ENCODE data around the gene CREB3L2.

The CREB3L2 gene

DNA sequence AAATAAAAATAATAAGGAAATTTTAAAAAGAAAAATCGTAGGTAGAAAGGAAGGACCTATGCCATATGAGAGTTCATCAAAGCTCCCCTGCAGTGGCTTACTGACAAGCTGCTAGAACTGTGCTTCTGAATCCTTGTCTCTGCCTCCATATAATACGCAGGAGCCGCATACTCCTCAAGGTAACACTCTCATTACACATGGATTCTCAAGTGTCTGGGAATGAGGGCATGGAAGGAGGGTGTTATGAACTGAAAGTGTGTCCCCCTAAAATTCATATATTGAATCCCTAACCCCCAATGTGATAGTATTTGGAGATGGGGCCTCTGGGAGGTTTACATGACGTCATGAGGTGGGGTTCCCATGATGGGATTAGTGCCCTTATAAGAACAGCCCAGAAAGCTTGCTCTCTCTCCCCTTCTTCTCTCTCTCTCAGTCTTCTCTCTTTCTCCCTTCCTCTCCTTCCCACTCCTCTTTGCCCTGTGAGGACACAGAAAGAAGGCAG is 35.2 kb downstream of the CREB3L2 start:
- DNase-seq: no peak

DNA sequence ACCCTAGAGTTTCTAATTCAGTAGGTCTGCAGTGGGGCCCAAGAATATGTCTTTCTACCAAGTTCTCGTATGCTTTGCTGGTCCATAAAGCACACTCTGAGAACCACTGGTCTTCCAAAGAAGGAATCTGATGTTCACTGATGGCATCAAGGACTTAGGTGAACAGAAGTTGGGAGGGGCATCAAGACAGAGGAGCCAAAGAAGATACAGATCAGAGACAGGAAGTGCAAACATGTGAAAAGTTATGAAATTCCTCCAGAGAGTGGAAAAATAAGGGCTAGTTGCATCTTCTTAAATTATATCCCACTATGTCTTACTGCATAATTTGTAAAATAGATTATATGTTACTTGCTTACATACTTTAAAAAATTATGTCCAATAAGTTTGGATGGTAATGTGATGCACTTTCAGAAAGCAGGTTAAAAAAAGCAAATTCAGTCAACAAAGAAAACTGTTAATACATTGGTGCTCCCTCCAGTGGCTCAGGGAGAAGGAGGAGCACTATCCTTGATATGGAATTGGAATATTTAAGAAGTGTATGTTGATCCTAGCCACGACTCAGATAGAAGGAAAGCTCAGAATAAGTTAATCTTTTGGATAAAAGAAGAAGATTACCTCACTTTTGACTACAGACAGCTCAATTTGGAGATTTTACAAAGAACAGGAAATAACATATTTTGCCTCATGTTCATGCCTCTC is 35.8 kb downstream of the CREB3L2 start:
- DNase-seq: no peak

DNA sequence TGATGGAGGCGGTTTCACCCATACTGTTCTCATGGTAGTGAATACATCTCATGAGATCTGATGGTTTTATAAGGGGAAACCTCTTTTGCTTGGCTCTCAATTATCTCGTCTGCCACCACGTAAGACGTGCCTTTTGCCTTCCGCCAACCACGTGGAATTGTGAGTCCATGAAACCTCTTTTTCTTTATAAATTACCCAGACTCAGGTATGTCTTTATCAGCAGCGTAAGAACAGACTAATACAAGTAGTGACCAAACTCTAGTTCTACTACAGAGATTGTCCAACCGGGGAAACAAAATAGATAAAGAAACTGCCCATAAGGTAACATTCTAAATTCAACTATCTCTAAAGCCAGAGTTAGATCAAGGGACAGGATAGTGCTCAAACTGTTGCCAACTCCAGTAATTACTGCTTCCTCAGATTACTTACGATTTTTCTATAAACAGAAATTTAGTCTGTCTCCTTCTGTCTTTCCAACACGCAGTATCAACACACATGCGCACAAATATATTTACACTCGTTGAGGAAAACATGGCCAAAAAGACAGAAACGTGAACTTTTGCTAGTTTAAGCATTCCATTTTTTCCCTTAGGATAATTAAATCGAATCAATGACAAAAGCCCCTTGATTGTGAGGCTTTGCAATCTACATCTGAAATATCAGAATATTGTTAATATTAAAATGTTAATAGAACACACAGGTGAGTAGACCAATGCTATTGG is 36.9 kb downstream of the CREB3L2 start:
- DNase-seq: no peak

DNA sequence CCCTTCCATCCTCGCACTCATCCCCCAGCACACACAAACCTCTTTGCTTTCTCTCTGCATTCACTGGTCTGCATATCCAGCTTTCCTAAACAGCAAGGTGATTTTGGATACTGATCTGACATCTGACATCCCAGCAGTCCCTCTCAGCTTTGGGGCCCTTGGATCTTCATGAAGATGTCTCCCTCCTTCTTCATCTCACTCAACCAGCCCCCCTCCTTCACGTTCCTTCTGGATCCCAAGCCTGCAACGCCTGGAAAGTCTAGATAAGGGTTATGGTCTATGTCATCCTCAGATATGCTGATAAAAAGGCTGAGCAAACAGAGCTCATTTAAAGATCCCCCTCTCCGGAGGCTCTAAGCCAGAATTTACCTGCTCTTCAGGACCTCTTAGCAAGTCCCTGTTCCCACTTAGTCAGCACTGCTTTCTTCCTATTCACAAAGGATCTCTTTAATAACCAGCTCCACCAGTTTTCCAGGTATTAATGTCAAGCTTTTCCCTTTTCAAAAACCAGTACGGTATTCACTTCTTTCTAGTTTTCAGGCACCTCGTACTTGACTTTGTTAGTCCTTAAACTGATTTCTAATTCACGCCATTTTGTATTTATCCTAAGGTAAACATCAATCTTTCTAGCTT is 38.9 kb downstream of the CREB3L2 start:
- no peak for DNase-seq

DNA sequence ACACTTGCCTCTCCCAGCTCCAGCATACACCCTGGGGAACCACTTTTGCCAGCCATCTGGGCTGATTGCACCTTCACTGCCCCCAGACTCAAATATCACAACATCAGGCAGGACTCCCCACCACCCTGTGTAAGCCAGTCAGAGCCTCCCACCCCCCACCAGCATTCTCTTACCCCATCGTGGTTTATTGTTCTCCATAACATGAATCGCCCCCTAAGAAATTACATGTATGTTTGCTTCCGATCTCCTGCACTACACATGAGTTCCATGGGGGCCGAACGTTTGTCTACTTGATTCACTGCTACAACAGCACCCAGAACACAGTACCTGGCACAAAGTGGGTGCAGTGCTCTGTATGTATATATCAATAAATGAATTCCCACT is 39.4 kb downstream of the CREB3L2 start:
- DNase-seq: no peak

DNA sequence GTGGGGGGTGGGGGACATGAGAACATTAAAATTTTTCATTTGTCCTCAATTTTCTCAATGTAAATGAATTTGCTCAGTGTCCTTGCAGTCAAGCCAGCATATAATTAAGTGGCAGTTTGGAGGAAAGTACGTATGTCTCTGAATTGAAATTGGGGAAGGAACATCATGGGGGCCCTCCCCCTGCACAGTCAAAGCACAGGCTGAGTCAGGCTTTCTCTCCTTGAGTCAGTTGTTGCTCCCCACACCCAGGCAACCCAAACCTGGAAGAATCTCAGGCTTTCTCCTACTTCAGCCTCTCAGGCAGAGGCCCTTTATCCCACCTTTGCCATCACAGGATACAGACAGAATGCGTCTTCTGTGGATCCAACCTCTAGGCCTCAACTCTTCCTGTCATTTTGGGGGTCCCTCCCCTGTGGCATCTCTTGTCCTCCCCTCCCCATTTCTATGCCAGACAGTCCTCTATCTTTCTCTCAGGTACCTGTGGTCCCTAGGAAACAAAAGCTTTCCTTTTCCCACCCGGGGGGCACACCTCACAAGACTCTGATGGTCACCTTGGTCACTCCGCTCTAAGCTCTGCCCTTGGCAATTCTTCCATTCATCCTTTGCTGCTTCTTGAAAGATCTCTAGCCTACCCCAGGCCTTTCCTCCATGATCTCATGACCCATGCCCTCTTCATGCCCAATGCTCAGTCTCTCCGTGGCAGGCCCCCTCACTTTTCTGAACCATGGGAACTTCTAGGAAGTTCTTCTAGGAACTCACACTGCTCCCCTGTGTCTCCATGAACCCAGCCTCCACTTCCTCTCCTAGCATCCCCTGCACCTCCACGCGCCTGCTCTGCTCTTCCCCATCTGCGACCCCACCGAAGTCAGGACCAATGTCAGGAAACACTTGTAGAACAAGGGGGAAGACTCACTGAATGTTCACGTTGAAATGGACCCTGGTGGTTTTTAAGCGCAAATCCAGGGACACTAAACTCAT is 40.4 kb downstream of the CREB3L2 start:
- DNase-seq: no peak

DNA sequence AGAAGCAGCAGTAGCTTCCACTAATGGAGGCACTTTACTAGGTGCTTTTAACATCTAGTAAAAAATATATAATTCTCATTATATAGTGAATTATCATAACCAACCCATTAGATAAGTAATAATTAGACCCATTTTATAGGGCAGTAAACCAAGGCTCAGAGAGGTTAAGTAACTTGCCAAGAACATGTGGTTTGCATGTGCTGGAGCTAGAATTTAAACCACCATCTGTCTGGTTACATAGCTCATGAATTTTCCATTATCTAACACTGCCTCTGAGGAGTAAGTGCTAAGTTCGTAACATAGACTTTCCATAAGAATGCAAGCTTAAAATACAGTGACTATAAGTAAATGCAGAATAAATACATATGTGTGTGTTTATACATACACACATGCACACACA is 41.9 kb downstream of the CREB3L2 start:
- no peak for DNase-seq

DNA sequence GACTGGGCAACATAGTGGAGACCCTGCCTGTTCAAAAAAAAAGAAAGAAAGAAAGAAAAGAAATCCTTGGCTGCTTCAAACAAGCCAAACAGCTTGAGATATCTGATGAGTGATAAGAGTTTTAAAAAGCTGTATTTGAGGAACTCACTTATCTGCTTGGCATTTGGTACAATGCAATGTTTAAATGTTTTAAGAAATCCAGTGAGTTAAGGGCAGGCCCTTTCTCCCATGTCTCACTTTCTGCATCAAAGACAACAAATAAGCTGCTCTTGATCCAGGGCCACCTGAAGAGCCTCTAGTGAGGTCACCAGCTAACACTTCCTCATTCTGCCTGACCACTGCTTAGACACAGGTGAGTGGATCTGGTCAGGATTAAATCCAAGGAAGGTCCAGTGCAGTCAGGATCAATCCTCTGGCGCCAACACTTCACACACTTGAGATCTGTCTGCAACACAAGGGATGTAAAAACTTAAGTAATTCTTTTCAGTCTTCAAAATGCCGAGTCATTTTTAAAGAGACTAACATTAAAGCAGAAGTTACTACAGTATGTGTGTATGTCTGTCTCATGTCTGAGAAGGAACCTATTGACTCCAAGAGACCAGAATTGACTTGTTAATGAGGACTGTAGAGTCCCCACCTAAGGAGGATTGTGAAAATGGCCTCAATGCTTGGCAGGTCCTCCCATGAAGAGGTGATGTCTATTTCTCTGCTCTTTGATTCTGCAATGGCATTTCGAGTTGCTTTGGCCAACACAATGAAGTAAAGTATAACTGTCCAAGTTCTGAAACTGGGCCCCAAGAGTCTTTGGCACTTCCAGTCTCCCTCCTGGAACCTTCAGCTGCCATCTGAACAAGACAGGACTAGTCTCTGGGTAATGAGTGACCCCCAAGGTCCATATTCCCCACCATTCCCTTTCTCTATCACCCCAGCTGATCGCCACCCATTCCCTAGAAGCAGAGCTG is 43.1 kb downstream of the CREB3L2 start:
- no peak for DNase-seq

DNA sequence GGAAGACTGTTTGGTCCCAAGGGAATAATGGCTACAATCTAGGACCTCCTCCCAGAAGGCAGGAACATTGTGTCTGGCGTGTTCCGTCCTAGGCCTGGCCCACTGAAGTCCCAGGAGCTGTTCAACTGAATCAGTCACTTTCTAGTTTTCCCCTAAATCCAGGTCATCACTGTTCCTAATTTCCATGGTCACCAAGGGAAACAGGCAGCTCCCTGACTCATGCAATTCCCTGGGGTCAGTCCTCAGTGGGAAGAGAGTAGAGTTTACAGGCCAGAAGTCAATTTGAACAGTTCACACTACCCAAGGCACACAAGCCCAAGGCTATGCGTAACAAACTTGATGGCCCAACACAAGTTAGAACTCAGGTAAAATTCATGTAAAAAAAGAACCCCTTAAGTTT is 44.0 kb downstream of the CREB3L2 start:
- no peak for DNase-seq

DNA sequence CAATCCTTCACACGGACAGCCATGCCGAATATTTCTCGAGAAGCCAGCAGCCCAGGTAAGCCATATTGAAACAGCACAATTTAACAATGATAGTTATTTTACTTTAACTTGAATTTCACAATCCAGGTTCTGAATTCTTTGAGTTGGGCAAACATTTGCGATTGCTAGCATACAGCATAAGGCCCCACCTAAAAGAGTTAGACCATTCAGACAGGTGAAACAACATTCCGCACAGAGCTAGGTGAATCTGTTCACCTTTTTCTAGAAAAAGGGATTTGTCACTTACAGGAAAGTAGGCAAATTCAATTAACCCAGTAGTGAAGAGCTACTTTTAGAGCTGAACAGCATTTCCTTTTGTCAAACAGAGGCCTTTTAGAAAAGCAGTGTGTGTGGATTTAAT is 45.3 kb downstream of the CREB3L2 start:
- no peak for DNase-seq

DNA sequence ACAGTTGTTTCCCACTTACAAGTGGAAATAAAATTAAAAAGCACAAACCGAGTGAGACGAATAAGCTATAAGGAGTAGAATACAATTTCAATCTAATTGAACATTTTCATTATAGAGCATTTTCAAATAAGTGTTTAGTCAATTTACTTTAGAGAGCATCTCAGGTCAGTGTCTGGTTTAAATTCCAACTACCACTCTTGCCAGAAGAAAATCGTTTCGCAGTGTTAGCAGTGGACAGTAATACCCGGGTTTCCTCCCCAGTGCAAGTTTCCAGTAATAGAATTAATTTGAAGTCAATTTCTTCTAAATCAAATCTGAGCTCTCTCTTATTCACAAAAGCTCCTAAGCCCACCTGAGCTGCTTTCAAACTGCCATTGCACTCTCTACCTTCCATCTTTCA is 45.7 kb downstream of the CREB3L2 start:
- no peak for DNase-seq

DNA sequence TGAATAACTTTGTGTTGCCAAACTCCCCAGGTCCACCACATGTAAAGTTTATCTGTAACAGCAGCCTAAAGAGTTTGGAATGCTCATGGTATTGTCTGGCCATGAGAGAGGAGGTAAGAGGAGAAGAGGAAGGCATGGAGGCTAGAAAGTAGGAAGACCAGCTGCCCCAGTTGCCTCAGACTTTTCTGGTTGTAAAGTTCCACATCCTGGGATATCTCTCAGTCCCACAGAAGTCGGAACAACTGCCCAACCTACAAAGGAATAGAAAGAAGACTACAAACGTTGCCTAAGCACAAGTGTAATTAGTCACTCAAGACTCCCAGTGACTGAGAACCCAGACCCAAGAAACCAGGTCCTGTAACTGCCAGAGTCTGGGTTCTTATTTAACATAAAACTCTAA is 47.3 kb downstream of the CREB3L2 start:
- no peak for DNase-seq

DNA sequence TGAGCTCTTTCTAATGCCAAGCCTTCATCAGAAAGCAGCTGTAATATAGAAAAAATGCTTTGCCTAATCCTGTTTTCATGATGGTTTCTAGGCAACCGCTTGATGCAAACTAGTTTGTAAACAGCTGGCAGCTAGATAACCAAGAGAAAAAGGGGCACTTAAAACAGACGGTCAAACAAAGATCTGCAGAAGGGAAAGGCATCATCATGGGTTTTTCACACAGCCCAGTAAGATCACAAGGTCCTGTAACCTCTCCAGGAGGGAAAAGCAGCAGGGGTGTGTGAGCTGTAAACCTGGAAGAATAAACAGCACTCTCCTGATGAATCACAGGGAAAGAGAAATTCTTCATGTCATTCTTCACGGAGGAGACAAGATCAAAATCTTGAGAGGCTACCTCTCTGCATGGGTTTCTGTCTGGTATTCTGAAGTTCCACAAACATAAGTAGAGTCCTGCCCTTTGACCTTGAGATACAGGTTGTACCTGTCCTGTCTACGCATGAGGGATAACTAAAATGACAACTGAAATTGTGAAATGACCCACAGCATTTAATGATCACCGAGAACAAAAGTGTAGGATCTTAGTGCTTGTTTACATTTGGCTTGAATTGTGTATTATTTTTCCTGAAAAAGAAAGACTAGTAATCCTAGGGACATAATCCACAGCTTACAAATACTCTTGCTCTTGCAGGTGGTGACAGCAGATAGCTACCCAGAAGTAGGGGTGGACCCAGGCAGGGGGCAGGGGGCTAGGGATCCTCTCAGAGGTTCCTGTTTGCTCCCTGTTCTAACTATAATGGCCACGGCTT is 48.0 kb downstream of the CREB3L2 start:
- no peak for DNase-seq

DNA sequence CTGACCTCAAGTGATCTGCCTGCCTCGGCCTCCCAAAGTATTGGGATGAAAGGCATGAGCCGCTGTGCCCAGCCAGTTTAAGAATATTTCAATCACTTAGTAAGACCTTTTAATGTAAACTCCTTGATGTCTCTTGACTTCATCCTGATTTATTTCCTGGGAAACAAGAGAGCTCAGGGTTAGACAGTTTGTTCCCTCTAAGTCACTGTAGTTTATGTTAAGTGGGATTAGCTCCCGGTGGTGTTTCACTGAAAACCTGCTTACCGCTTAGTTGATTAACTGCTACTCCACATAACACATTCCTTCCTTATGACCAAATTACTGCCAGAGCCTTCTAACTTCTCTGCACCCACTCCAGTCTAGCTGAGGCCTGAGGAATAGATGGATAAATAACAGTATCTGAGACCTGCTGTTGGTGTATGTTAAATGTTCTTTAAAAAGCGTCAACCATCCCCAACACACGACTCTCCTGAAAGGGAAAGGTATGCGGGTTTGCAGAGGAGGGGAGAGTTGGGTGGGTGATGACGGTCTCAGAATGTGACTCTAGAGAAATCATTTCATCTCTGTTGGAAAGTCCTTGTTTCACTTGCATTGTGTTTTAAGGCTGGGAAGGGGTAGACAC is 48.7 kb downstream of the CREB3L2 start:
- no peak for DNase-seq

DNA sequence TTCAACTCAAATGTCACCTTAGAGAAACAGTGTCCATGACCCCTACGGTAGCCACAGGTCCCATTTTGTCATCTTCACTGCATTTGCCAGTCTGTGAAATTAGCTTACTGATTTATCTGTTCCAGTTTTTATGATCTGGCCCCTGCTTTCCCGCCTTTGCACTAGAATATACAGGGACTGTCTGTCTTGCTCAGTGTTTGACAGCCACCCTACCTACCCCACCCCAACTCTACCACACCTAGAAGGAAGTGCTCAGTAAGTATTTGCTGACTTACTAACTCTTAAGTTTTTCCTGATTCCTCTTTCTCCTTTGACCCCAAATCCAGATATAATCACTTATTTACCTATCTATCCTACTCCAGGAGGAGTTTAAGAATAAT is 49.5 kb downstream of the CREB3L2 start:
- DNase-seq: no peak

DNA sequence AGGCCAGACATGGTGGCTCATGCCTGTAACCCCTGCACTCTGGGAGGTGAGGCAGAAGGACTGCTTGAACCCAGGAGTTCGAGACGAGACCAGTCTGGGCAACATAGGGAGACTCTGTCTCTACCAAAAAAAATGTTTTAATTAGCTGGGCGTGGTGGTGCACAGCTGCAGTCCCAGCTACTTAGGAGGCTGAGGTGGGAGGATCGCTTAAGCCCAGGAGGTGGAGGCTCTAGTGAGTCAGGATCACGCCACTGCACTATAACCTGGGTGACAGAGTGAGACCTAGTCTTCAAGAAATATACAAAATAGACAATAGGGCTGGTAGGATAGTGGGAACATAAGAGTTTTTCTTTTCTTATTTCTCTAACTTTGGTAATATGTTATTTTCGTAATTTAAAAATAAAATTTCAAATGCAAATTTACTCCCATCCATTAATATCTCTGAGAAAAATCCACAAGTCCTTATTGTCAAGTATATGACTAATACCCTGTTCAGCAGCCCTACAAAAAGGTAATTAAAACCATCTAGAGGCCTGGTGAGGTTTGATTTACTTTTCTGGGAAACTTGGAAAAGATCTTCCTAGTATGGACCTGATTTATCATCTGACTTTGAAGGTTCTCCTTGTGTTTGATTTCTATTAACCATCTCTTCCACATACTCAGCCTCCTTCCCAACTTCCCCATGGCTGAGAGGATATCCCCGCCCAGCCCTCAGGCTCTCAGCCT is 50.0 kb downstream of the CREB3L2 start:
- DNase-seq: no peak

DNA sequence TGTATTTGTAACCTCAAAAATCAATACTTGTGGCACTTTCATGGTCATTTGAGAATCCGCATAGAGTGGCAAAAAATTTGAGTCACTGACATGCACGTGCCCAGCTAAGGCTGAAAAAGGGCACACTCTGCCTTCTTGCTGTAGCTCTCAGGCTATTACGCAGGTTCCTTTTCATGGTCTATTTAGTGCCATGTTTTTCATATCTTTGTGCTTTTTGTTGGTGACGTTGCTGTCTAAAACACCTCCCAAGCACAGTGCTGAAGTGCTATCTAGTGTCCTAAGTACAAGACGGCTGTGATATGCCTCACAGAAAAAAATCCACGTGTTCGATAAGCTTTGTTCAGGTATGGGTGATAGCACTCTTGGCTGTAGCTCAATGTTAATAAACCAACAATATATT is 50.9 kb downstream of the CREB3L2 start:
- no peak for DNase-seq

DNA sequence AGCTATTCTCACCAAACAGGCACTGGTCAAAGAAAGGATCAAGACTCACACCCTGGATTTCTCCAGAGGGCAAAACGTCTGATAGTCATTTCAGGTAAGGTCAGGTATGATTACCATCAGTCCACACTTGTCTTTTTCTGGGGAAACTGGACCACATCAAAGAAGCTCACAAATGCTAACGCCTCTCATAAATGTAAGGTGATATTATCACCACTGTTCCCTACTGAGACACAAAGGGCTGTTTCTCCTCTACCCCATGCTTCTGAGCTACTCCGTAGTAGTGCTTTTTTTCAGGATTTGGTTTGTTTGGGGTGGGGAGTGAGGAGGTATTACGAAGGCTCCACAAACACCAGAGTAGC is 51.6 kb downstream of the CREB3L2 start:
- no peak for DNase-seq

DNA sequence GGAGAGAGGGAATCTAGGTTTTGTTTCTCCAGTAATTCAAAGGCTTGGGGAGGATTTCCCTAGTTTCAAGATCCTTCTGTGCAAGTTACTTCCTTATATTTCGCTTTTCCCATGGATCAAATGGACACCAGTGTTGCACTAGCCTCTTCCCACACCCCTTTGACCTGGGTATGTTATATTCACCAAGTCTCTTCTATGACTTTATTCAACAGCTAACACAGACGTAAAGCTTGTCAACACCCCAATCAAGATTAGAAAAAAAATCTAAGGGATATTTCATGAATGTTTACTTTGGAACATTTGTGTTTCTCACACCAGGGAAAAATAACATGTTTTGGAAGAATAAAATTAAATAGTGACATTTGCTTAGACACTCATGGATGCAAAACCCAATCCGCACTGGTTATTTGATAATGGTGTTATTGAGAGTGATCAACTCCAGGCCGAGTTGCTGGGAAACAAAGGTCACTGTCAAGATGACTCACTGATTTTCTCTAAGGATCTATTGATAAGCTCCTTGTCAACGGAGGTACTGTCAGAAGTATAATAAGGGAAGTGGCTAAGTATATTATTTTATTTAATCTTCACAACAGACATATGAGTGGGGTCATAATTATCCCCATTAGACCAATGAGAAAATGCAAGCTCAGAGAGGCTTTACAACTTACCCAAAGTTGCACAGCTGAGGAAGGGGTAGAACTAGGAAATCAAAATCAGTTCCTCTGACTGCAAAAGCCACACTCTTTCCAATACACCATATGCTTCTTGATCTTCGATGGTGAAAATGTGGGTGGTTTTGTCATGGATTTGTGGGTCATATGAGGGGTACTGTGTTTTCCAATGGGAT is 52.2 kb downstream of the CREB3L2 start:
- no peak for DNase-seq
